SK-N-MC (cell line): ENCODE measurements around the gene ADAM15.

Experiments
- EZH2 ChIP-seq: fragments of 200-600 bp; sonication (generic); IDR thresholded peaks from one replicate; pipeline ENCODE4 v1.6.1; 2017; ENCODE audit warnings: antibody characterized with exemption
- POLR2AphosphoS5 ChIP-seq: IDR thresholded peaks from 2 replicates; pipeline ENCODE4 v1.6.1; 2012; ENCODE audit warnings: mild to moderate bottlenecking, low read depth, low read length, borderline replicate concordance

DNA sequence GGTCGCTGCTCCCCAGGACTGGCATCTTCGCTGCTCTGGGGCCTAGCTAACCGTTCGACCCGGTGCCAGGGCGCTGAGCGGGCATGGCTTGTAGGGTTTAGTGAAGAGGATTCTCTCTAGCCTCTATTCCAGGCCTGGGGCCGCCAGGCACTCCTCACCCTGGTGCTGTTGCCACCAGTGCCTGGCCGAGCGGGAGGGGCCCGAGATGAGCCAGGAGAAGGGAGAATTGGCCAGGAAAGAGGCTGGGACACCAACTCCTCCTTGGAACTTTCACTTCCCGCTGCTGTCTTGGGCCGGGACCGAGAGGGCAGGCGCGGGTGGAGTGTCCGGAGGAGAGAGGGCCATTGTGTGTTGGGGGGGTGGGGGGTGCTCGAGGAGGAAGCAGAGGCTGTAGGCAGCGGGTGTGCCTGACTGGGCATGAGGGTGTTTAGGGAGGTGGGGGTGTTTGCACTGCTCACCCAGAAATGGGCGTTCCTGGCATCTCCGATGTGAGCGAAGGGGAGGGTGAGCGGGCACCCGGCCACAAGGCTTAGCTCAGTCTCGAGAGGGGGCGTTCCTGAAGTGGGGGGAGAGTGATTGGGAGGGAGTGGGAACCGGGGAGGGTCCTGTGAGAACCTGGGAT is 772 bp downstream of the ADAM15 start:
- TF ChIP-seq EZH2 (no peak), POLR2AphosphoS5 (no peak)
